Measurements from ENCODE around the gene SLC8A3.

The SLC8A3 gene

DNA sequence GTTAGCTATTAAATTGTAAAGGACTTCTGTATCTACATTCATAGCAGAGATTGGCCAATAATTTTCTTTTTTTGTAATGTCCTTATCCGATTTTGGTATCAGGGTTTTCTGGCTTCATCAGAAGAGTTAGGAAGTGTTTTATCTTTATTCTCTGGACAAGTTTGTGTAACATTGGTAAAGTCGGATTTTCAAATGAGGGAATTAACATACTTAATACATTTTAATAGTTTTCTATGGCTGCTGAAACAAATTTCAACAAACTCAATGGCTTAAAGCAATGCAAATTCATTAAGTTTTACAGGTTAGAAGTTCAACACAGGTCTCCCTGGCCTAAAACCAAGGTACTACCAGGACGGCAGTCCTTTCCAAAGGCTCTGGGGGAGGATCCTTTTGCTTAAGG lies 13.2 kb upstream of the SLC8A3 start:
- no peak for DNase-seq (ENCODE audit: low read depth)
- H3K27me3 ChIP-seq (replicated peaks; ENCODE audit: control insufficient read depth, insufficient read depth, low read length), result peaks cover 4% of the 10 kb centered on the region
- no peaks in the 10 kb centered on the region for H3K36me3 ChIP-seq (ENCODE audit: control insufficient read depth, insufficient read depth, low read length, severe bottlenecking)
- no peaks in the 10 kb centered on the region for H3K9me3 ChIP-seq (ENCODE audit: control insufficient read depth, low read length)
- no peak overlapping the region for H3K4me3 ChIP-seq (ENCODE audit: low read length)
- H3K9ac ChIP-seq (ENCODE audit: low read length), result no peak overlapping the region
- H3K4me1 ChIP-seq (ENCODE audit: control insufficient read depth, insufficient read depth, low read length), result no peaks in the 10 kb centered on the region

DNA sequence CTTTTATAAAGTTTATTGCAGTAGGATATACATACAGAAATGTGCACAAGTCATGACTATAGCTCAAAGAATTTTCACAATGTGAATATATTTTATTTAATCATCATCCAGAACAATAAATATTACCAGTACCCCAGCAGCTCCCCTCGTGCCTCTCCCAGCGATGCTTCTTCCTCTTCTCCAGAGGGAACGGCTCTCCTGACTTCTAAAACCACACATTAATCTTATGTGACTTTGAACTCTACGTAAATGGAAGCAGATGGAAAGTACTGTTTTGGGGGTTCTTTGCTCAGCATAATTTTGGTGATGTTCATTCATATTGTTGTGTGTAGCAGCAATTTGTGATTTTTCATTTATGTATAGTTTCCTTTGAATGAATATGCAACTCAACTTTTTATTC lies 4.6 kb upstream of the SLC8A3 start:
- Histone ChIP-seq H3K36me3 (ENCODE audit: control insufficient read depth, insufficient read depth, low read length, severe bottlenecking) (no peaks in the 10 kb centered on the region), H3K9me3 (ENCODE audit: control insufficient read depth, low read length) (no peaks in the 10 kb centered on the region), H3K4me1 (ENCODE audit: control insufficient read depth, insufficient read depth, low read length) (no peaks in the 10 kb centered on the region), H3K4me3 (ENCODE audit: low read length) (no peak overlapping the region), H3K27me3 (replicated peaks; ENCODE audit: control insufficient read depth, insufficient read depth, low read length) (peaks cover 23% of the 10 kb centered on the region), H3K9ac (ENCODE audit: low read length) (no peak overlapping the region)
- DNase-seq (ENCODE audit: low read depth), result no peak

DNA sequence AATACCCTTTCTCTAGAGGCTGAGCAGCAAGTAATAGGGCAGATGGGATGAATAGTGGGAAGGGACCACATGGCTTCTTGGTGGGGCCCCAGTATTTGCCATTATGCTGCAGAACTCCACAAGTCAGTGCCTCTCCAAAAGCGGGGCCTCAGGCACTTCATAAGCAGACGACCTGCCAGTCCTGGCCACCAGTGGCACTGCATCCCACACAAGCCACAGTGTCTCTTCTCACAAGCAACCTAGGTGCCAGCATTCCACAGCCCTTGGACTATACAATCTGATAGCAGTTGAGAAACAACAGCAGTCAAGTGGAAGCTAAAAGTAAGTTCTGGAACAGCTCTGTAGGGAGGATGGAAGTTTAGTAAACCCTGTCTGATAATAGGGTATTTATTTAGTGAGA lies 4.2 kb upstream of the SLC8A3 start:
- no peak overlapping the region for H3K4me3 ChIP-seq (ENCODE audit: low read length)
- H3K9me3 ChIP-seq (ENCODE audit: control insufficient read depth, low read length), result no peaks in the 10 kb centered on the region
- peaks cover 3% of the 10 kb centered on the region for H3K4me1 ChIP-seq (ENCODE audit: control insufficient read depth, insufficient read depth, low read length)
- peaks cover 27% of the 10 kb centered on the region for H3K27me3 ChIP-seq (replicated peaks; ENCODE audit: control insufficient read depth, insufficient read depth, low read length)
- H3K9ac ChIP-seq (ENCODE audit: low read length), result no peak overlapping the region
- no peaks in the 10 kb centered on the region for H3K36me3 ChIP-seq (ENCODE audit: control insufficient read depth, insufficient read depth, low read length, severe bottlenecking)
- no peak for DNase-seq (ENCODE audit: low read depth)

DNA sequence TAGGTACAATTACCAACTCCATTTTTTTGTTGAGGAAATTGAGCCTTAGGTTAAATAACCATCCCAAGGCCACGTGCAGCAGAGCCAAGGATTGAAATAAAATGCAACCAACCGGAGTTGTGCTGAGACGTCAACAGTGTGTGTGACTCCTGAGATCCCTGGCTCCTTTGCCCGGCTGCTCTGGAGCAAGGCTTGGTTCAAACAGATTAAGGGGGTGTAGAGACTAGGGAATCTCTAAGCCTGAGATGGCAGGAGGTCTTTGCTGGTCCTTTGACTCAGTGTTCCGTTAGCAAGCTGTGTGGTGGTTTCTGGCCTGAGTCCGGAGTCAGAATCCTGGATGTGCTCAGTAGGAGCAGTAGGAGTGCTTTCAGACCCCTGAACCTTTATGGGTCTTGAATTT lies 1.4 kb upstream of the SLC8A3 start:
- H3K9ac ChIP-seq (ENCODE audit: low read length), result no peak overlapping the region
- no peaks in the 10 kb centered on the region for H3K36me3 ChIP-seq (ENCODE audit: control insufficient read depth, insufficient read depth, low read length, severe bottlenecking)
- no peak for DNase-seq (ENCODE audit: low read depth)
- no peak overlapping the region for H3K4me3 ChIP-seq (ENCODE audit: low read length)
- peaks cover 38% of the 10 kb centered on the region for H3K27me3 ChIP-seq (replicated peaks; ENCODE audit: control insufficient read depth, insufficient read depth, low read length)
- H3K9me3 ChIP-seq (ENCODE audit: control insufficient read depth, low read length), result no peaks in the 10 kb centered on the region
- H3K4me1 ChIP-seq (ENCODE audit: control insufficient read depth, insufficient read depth, low read length), result peaks cover 4% of the 10 kb centered on the region

DNA sequence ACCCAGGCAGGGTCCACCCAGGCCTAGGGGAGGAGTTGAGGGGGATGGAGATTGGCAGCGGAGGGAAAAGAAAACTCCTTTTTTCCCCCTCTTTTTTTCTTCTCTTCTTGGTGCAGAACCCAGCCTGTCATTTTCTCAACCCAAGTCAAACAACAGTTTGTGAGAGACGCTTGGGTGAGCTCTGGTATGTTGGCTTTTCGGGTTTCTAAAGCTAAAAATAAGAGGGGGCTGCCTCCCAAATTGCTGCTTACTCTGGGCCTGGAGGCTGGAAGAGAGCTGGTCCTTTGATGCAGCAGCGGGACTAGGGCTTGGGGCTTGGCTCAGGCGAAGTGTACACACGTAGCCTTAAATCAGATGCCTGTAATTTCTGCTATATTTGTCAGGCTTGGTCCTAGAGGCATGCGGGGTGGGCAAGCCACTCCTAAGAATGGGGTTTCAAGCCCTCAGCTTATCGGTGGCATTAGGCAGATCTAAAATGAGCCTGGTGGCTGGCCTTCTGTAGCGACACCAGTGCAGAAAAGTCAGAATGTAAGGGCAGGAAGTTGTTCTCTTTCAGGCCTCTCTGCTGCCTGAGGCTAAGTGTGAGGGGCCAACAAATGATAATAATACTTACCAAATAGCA lies 816 bp upstream of the SLC8A3 start:
- Histone ChIP-seq H3K36me3 (ENCODE audit: control insufficient read depth, insufficient read depth, low read length, severe bottlenecking) (no peaks in the 10 kb centered on the region), H3K9me3 (ENCODE audit: control insufficient read depth, low read length) (no peaks in the 10 kb centered on the region), H3K4me3 (ENCODE audit: low read length) (peak overlapping the region; percentile 65), H3K4me1 (ENCODE audit: control insufficient read depth, insufficient read depth, low read length) (peaks cover 4% of the 10 kb centered on the region), H3K27me3 (replicated peaks; ENCODE audit: control insufficient read depth, insufficient read depth, low read length) (peaks cover 41% of the 10 kb centered on the region), H3K9ac (ENCODE audit: low read length) (no peak overlapping the region)
- DNase-seq (ENCODE audit: low read depth), result no peak

DNA sequence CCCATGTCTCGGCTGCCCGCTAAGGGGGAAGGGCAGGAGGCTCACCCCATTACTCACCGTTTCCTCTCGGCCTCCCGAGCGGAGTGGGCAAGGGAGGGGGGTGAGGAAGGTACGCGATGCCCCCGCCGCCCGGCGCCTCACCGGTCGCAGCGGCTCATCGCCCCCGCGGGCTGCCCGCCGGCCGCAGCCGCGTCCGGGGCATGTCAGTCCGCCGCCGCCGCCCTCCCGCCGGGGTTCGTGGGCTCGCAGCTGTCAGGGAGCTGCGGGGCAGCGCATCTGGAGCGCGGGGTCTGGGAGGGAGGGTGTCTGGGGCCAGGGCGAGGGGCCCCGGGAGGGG lies 461 bp downstream of the SLC8A3 start:
- Histone ChIP-seq H3K27me3 (replicated peaks; ENCODE audit: control insufficient read depth, insufficient read depth, low read length) (peaks cover 44% of the 10 kb centered on the region), H3K9ac (ENCODE audit: low read length) (no peak overlapping the region), H3K36me3 (ENCODE audit: control insufficient read depth, insufficient read depth, low read length, severe bottlenecking) (no peaks in the 10 kb centered on the region), H3K9me3 (ENCODE audit: control insufficient read depth, low read length) (peaks cover 3% of the 10 kb centered on the region), H3K4me1 (ENCODE audit: control insufficient read depth, insufficient read depth, low read length) (peaks cover 4% of the 10 kb centered on the region), H3K4me3 (ENCODE audit: low read length) (peak overlapping the region; percentile 65)
- DNase-seq (ENCODE audit: low read depth), result peak; percentile 23

DNA sequence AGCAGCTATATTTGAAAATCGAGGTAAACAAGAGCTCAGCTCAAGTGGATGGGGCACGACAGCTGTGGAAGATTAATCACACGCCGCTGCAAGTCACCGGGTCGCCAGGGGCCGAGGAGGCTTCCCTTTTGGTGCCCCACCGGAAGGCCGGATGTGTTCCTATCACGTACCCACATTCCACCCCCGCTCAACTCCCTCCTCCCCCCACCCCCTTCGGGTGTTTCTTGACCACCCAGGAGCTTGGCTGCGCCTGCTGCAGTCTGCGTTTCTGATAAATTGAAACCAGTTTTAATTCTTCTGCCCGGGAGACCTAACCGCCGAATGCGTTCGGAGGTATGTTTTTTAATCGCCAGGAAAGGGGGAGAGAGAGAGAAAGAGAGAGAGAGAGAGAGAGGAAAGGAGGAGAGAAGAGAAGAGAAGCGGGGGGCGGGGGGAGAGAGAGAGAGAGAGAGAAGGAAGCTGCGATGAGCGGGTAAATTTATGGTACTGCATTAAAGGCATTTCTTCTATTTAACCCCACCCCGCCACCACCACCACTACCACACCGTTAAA lies 1.8 kb downstream of the SLC8A3 start:
- DNase-seq (ENCODE audit: low read depth), result no peak

DNA sequence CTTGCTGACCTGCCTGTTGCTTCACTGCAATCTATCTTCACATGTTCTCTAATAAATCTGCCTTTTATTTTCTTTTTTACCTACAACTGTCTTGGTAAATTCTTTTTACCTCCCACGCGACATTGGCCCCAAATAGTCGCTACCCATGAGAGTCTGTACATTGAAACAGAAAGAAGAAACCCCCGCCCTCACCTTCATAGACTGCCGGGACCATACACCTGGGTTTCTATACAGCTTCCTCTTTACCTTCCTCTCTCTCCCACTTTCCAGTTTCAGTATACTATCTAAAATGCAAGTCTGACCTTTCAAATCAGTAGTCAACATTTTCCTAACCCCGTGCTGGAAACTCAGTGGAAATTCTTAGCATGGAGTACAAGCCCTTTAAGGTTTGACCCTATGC lies 4.8 kb downstream of the SLC8A3 start:
- Histone ChIP-seq H3K27me3 (replicated peaks; ENCODE audit: control insufficient read depth, insufficient read depth, low read length) (peaks cover 28% of the 10 kb centered on the region), H3K36me3 (ENCODE audit: control insufficient read depth, insufficient read depth, low read length, severe bottlenecking) (no peaks in the 10 kb centered on the region), H3K4me1 (ENCODE audit: control insufficient read depth, insufficient read depth, low read length) (peaks cover 4% of the 10 kb centered on the region), H3K9ac (ENCODE audit: low read length) (no peak overlapping the region), H3K9me3 (ENCODE audit: control insufficient read depth, low read length) (peaks cover 3% of the 10 kb centered on the region), H3K4me3 (ENCODE audit: low read length) (no peak overlapping the region)
- no peak for DNase-seq (ENCODE audit: low read depth)

More for the DNA sequence above, 1.8 kb downstream of the SLC8A3 start:
- peaks cover 47% of the 10 kb centered on the region for H3K27me3 ChIP-seq (replicated peaks; ENCODE audit: control insufficient read depth, insufficient read depth, low read length)
- no peaks in the 10 kb centered on the region for H3K36me3 ChIP-seq (ENCODE audit: control insufficient read depth, insufficient read depth, low read length, severe bottlenecking)
- no peak overlapping the region for H3K9ac ChIP-seq (ENCODE audit: low read length)
- peak overlapping the region; percentile 65 for H3K4me3 ChIP-seq (ENCODE audit: low read length)
- peaks cover 4% of the 10 kb centered on the region for H3K4me1 ChIP-seq (ENCODE audit: control insufficient read depth, insufficient read depth, low read length)
- peaks cover 3% of the 10 kb centered on the region for H3K9me3 ChIP-seq (ENCODE audit: control insufficient read depth, low read length)

DNA sequence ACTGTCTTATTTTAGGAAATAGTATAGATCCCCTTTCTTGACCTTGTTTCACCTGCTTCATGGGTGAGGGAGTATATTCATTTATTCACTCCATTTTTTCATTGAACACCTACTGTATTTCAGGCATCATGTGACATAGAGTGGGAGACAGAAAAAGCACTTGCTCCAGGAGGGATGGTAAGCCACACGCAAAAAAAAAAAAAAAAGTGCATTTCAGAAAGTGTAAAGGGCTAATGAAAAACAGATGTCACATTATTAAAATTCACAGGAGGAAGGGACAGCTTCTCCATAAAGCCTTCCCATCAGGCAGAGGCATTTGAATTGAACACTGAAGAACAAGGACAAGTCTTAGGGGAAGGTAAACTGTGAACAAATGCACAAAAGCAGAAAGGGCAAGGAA lies 7.5 kb downstream of the SLC8A3 start:
- no peak overlapping the region for H3K4me3 ChIP-seq (ENCODE audit: low read length)
- peaks cover 3% of the 10 kb centered on the region for H3K9me3 ChIP-seq (ENCODE audit: control insufficient read depth, low read length)
- H3K4me1 ChIP-seq (ENCODE audit: control insufficient read depth, insufficient read depth, low read length), result no peaks in the 10 kb centered on the region
- H3K36me3 ChIP-seq (ENCODE audit: control insufficient read depth, insufficient read depth, low read length, severe bottlenecking), result no peaks in the 10 kb centered on the region
- no peak for DNase-seq (ENCODE audit: low read depth)
- H3K27me3 ChIP-seq (replicated peaks; ENCODE audit: control insufficient read depth, insufficient read depth, low read length), result peaks cover 16% of the 10 kb centered on the region
- no peak overlapping the region for H3K9ac ChIP-seq (ENCODE audit: low read length)

DNA sequence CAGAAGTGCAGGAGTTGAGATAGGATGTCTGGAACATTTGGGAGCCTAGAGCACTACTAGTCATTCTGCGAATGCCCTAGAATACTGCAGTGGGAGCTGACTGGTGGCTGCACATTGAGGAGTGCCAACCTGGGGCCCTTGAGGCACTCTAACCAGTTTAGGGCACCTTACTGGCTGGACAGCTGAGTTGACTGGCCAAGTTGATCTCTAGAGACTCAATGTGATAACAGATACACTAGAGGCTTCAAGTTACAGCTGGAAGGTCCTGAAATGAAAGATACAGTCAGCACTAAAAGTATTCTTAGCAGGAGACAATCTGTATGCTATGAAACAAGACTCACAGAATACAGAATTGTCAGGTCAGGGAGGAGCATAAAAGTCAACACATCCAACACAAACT lies 8.0 kb downstream of the SLC8A3 start:
- Histone ChIP-seq H3K27me3 (replicated peaks; ENCODE audit: control insufficient read depth, insufficient read depth, low read length) (peaks cover 16% of the 10 kb centered on the region), H3K4me1 (ENCODE audit: control insufficient read depth, insufficient read depth, low read length) (no peaks in the 10 kb centered on the region), H3K9me3 (ENCODE audit: control insufficient read depth, low read length) (peaks cover 3% of the 10 kb centered on the region), H3K4me3 (ENCODE audit: low read length) (no peak overlapping the region), H3K36me3 (ENCODE audit: control insufficient read depth, insufficient read depth, low read length, severe bottlenecking) (no peaks in the 10 kb centered on the region), H3K9ac (ENCODE audit: low read length) (no peak overlapping the region)
- DNase-seq (ENCODE audit: low read depth), result no peak

DNA sequence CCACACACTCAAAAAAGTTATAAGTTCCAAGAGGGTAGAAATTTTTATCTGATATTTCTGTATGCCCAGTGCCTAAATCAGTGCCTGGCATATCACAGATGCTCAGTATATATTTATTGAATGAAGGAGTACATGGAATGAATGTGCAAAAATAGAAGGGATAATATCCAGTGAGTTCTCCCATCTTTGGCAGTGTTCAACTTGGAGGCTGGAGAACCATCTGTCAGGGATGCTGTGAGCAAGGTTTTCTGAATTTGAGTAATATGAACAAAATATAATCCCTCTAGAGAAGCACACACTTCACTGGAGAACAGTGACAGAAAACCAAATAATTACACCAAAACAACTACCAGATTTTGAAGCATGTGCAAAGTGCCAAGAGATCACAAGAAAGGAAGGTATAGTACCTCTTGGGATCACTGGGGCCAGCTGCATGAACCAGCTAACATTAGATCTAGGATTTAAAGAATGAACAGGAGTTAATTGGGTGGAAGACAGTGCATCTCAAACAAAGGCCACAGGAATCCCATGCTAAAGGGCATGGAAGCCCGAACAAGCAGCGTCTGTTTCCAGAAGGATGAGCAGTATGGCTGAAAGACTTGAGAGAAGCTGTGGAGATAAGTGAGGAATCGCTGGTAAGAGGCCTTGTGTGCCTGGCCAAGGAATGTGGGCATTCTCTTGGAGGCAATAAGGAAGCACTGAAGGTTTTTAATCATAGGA lies 11.5 kb downstream of the SLC8A3 start:
- Histone ChIP-seq H3K4me3 (ENCODE audit: low read length) (no peak overlapping the region), H3K27me3 (replicated peaks; ENCODE audit: control insufficient read depth, insufficient read depth, low read length) (peaks cover 5% of the 10 kb centered on the region), H3K4me1 (ENCODE audit: control insufficient read depth, insufficient read depth, low read length) (no peaks in the 10 kb centered on the region), H3K36me3 (ENCODE audit: control insufficient read depth, insufficient read depth, low read length, severe bottlenecking) (no peaks in the 10 kb centered on the region), H3K9me3 (ENCODE audit: control insufficient read depth, low read length) (no peaks in the 10 kb centered on the region), H3K9ac (ENCODE audit: low read length) (no peak overlapping the region)
- no peak for DNase-seq (ENCODE audit: low read depth)

All from adipocyte (in vitro differentiated cells).